Measurements from ENCODE around the gene TLK1. TPM values are rescaled to one million over a fixed set of nuclear protein-coding genes. Genes with fewer than 3 reads are reported as not detected.
"Not testable (repeated sequence)": the region's sequence is repeated elsewhere in the genome, so short reads cannot be mapped to it uniquely, and the experiment has no call there.

The TLK1 gene
- total RNA-seq, 1 donor from 2014 or later, result 14.6 TPM

GRCh38 chr2:171109571-171109970 lies 51.1 kb downstream of the TLK1 start:
- Histone ChIP-seq H3K27ac (ENCODE audit: low read depth, low read length) (no peak overlapping the region), H3K36me3 (ENCODE audit: control insufficient read depth in 3 of 3, insufficient read depth in 3 of 3, low read length in 3 of 3) (no peaks in the 10 kb centered on the region), H3K4me1 (ENCODE audit: control insufficient read depth in 3 of 3, insufficient read depth in 3 of 3, low read length in 3 of 3) (no peaks in the 10 kb centered on the region), H3K9ac (ENCODE audit: low read depth in 1 of 3, low read length in 3 of 3) (no peak overlapping the region), H3K9me3 (ENCODE audit: control insufficient read depth in 3 of 3, low read length in 3 of 3) (no peaks in the 10 kb centered on the region), H3K27me3 (ENCODE audit: control insufficient read depth in 3 of 3, insufficient read depth in 3 of 3, low read length in 3 of 3) (no peaks in the 10 kb centered on the region), H3K4me3 (ENCODE audit: low read length in 3 of 3) (no peak overlapping the region)

GRCh38 chr2:171109020-171109419 lies 51.7 kb downstream of the TLK1 start:
- no peaks in the 10 kb centered on the region for H3K36me3 ChIP-seq (ENCODE audit: control insufficient read depth in 3 of 3, insufficient read depth in 3 of 3, low read length in 3 of 3)
- H3K9ac ChIP-seq (ENCODE audit: low read depth in 1 of 3, low read length in 3 of 3), result no peak overlapping the region
- no peaks in the 10 kb centered on the region for H3K27me3 ChIP-seq (ENCODE audit: control insufficient read depth in 3 of 3, insufficient read depth in 3 of 3, low read length in 3 of 3)
- no peak overlapping the region for H3K27ac ChIP-seq (ENCODE audit: low read depth, low read length)
- no peaks in the 10 kb centered on the region for H3K9me3 ChIP-seq (ENCODE audit: control insufficient read depth in 3 of 3, low read length in 3 of 3)
- H3K4me1 ChIP-seq (ENCODE audit: control insufficient read depth in 3 of 3, insufficient read depth in 3 of 3, low read length in 3 of 3), result no peaks in the 10 kb centered on the region
- no peak overlapping the region for H3K4me3 ChIP-seq (ENCODE audit: low read length in 3 of 3)

GRCh38 chr2:171107803-171108202 lies 52.9 kb downstream of the TLK1 start:
- Histone ChIP-seq H3K36me3 (ENCODE audit: control insufficient read depth in 3 of 3, insufficient read depth in 3 of 3, low read length in 3 of 3) (no peaks in the 10 kb centered on the region), H3K4me3 (ENCODE audit: low read length in 3 of 3) (no peak overlapping the region), H3K4me1 (ENCODE audit: control insufficient read depth in 3 of 3, insufficient read depth in 3 of 3, low read length in 3 of 3) (no peaks in the 10 kb centered on the region), H3K27me3 (ENCODE audit: control insufficient read depth in 3 of 3, insufficient read depth in 3 of 3, low read length in 3 of 3) (no peaks in the 10 kb centered on the region), H3K27ac (ENCODE audit: low read depth, low read length) (no peak overlapping the region), H3K9me3 (ENCODE audit: control insufficient read depth in 3 of 3, low read length in 3 of 3) (no peaks in the 10 kb centered on the region), H3K9ac (ENCODE audit: low read depth in 1 of 3, low read length in 3 of 3) (no peak overlapping the region)

- Histone ChIP-seq H3K27me3 (ENCODE audit: control insufficient read depth in 3 of 3, insufficient read depth in 3 of 3, low read length in 3 of 3) (no peaks in the 10 kb centered on the region), H3K9ac (ENCODE audit: low read depth in 1 of 3, low read length in 3 of 3) (no peak overlapping the region), H3K36me3 (ENCODE audit: control insufficient read depth in 3 of 3, insufficient read depth in 3 of 3, low read length in 3 of 3) (no peaks in the 10 kb centered on the region), H3K4me3 (ENCODE audit: low read length in 3 of 3) (no peak overlapping the region), H3K9me3 (ENCODE audit: control insufficient read depth in 3 of 3, low read length in 3 of 3) (no peaks in the 10 kb centered on the region), H3K4me1 (ENCODE audit: control insufficient read depth in 3 of 3, insufficient read depth in 3 of 3, low read length in 3 of 3) (no peaks in the 10 kb centered on the region), H3K27ac (ENCODE audit: low read depth, low read length) (no peak overlapping the region)
These were observed 56.3 kb downstream of the TLK1 start for GRCh38 chr2:171104379-171104778.

- Histone ChIP-seq H3K9me3 (ENCODE audit: control insufficient read depth in 3 of 3, low read length in 3 of 3) (peaks cover 0 to 4% (median 0%) of the 10 kb centered on the region in 3 donors), H3K9ac (ENCODE audit: low read depth in 1 of 3, low read length in 3 of 3) (no peak overlapping the region), H3K27me3 (ENCODE audit: control insufficient read depth in 3 of 3, insufficient read depth in 3 of 3, low read length in 3 of 3) (no peaks in the 10 kb centered on the region), H3K36me3 (ENCODE audit: control insufficient read depth in 3 of 3, insufficient read depth in 3 of 3, low read length in 3 of 3) (no peaks in the 10 kb centered on the region), H3K4me3 (ENCODE audit: low read length in 3 of 3) (no peak overlapping the region), H3K27ac (ENCODE audit: low read depth, low read length) (no peak overlapping the region), H3K4me1 (ENCODE audit: control insufficient read depth in 3 of 3, insufficient read depth in 3 of 3, low read length in 3 of 3) (no peaks in the 10 kb centered on the region)
These were observed 57.9 kb downstream of the TLK1 start for GRCh38 chr2:171102802-171103201.

- Histone ChIP-seq H3K9me3 (ENCODE audit: control insufficient read depth in 3 of 3, low read length in 3 of 3) (peaks cover 0 to 4% (median 0%) of the 10 kb centered on the region in 3 donors), H3K4me1 (ENCODE audit: control insufficient read depth in 3 of 3, insufficient read depth in 3 of 3, low read length in 3 of 3) (no peaks in the 10 kb centered on the region), H3K27ac (ENCODE audit: low read depth, low read length) (no peak overlapping the region), H3K27me3 (ENCODE audit: control insufficient read depth in 3 of 3, insufficient read depth in 3 of 3, low read length in 3 of 3) (no peaks in the 10 kb centered on the region), H3K9ac (ENCODE audit: low read depth in 1 of 3, low read length in 3 of 3) (no peak overlapping the region), H3K4me3 (ENCODE audit: low read length in 3 of 3) (no peak overlapping the region), H3K36me3 (ENCODE audit: control insufficient read depth in 3 of 3, insufficient read depth in 3 of 3, low read length in 3 of 3) (no peaks in the 10 kb centered on the region)
These were observed 60.3 kb downstream of the TLK1 start for GRCh38 chr2:171100370-171100769.

GRCh38 chr2:171098607-171099006 lies 62.1 kb downstream of the TLK1 start:
- Histone ChIP-seq H3K4me3 (ENCODE audit: low read length in 3 of 3) (no peak overlapping the region), H3K4me1 (ENCODE audit: control insufficient read depth in 3 of 3, insufficient read depth in 3 of 3, low read length in 3 of 3) (no peaks in the 10 kb centered on the region), H3K27ac (ENCODE audit: low read depth, low read length) (no peak overlapping the region), H3K36me3 (ENCODE audit: control insufficient read depth in 3 of 3, insufficient read depth in 3 of 3, low read length in 3 of 3) (no peaks in the 10 kb centered on the region), H3K9ac (ENCODE audit: low read depth in 1 of 3, low read length in 3 of 3) (no peak overlapping the region), H3K27me3 (ENCODE audit: control insufficient read depth in 3 of 3, insufficient read depth in 3 of 3, low read length in 3 of 3) (no peaks in the 10 kb centered on the region), H3K9me3 (ENCODE audit: control insufficient read depth in 3 of 3, low read length in 3 of 3) (peaks cover 0 to 4% (median 0%) of the 10 kb centered on the region in 3 donors)

GRCh38 chr2:171095014-171095582 lies 65.6 kb downstream of the TLK1 start:
- Histone ChIP-seq H3K27me3 (ENCODE audit: control insufficient read depth in 3 of 3, insufficient read depth in 3 of 3, low read length in 3 of 3) (no peaks in the 10 kb centered on the region), H3K9ac (ENCODE audit: low read depth in 1 of 3, low read length in 3 of 3) (no peak overlapping the region), H3K4me3 (ENCODE audit: low read length in 3 of 3) (no peak overlapping the region), H3K36me3 (ENCODE audit: control insufficient read depth in 3 of 3, insufficient read depth in 3 of 3, low read length in 3 of 3) (no peaks in the 10 kb centered on the region), H3K27ac (ENCODE audit: low read depth, low read length) (no peak overlapping the region), H3K4me1 (ENCODE audit: control insufficient read depth in 3 of 3, insufficient read depth in 3 of 3, low read length in 3 of 3) (no peaks in the 10 kb centered on the region), H3K9me3 (ENCODE audit: control insufficient read depth in 3 of 3, low read length in 3 of 3) (peaks cover 0 to 4% (median 0%) of the 10 kb centered on the region in 3 donors)

GRCh38 chr2:171091517-171091916 lies 69.2 kb downstream of the TLK1 start:
- H3K9ac ChIP-seq (ENCODE audit: low read depth in 1 of 3, low read length in 3 of 3); H3K27me3 ChIP-seq (ENCODE audit: control insufficient read depth in 3 of 3, insufficient read depth in 3 of 3, low read length in 3 of 3); H3K36me3 ChIP-seq (ENCODE audit: control insufficient read depth in 3 of 3, insufficient read depth in 3 of 3, low read length in 3 of 3); H3K4me1 ChIP-seq (ENCODE audit: control insufficient read depth in 3 of 3, insufficient read depth in 3 of 3, low read length in 3 of 3); H3K27ac ChIP-seq (ENCODE audit: low read depth, low read length); H3K4me3 ChIP-seq (ENCODE audit: low read length in 3 of 3); H3K9me3 ChIP-seq (ENCODE audit: control insufficient read depth in 3 of 3, low read length in 3 of 3): not testable (repeated sequence)

- Histone ChIP-seq H3K4me3 (ENCODE audit: low read length in 3 of 3) (no peak overlapping the region), H3K4me1 (ENCODE audit: control insufficient read depth in 3 of 3, insufficient read depth in 3 of 3, low read length in 3 of 3) (no peaks in the 10 kb centered on the region), H3K27me3 (ENCODE audit: control insufficient read depth in 3 of 3, insufficient read depth in 3 of 3, low read length in 3 of 3) (no peaks in the 10 kb centered on the region), H3K36me3 (ENCODE audit: control insufficient read depth in 3 of 3, insufficient read depth in 3 of 3, low read length in 3 of 3) (no peaks in the 10 kb centered on the region), H3K9me3 (ENCODE audit: control insufficient read depth in 3 of 3, low read length in 3 of 3) (no peaks in the 10 kb centered on the region), H3K27ac (ENCODE audit: low read depth, low read length) (no peak overlapping the region), H3K9ac (ENCODE audit: low read depth in 1 of 3, low read length in 3 of 3) (no peak overlapping the region)
These were observed 71.2 kb downstream of the TLK1 start for GRCh38 chr2:171089489-171089888.
